GM12875 (cell line): ENCODE data around the gene GEMIN7.
A peak's percentile ranks its signal among the peaks of the same experiment; 100 is the strongest.

ENCODE experiments used
- H3K4me3 ChIP-seq: one replicate; pipeline ENCODE4 v1.5.1; 2011; ENCODE audit warnings: low read depth, low read length, control low read depth
- CTCF ChIP-seq: IDR thresholded peaks from 2 replicates; pipeline ENCODE4 v1.5.1; 2011; ENCODE audit warnings: low read depth, mild to moderate bottlenecking, control low read depth, inconsistent platforms, low read length, moderate library complexity, borderline replicate concordance; ENCODE audit not compliant: insufficient read depth

GEMIN7 gene

GRCh38 chr19:45078390-45079062 lies 534 bp upstream of the GEMIN7 start:
- no peak for TF ChIP-seq CTCF

DNA sequence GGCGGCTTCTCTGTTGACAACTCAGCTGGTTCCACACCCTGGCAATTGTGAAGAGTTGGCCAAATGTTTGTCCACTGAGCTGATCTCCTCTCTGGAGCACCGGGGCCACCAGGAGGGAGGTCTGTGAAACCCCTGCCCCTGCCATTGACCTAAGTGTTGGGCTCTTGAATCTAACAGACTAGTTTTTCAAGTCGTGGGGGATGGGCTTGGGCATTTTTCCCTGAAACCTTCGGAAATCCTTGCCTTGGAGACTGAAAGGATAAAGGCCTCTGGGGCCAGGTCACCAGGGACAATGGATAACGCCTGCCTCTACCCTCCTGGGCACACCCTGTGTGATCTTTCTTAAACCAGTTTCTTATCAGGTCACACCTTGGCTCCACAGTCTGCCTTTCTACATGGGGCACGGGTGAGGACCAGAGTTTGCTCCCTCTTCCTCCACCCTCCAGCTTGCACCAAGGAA lies 881 bp downstream of the GEMIN7 start:
- H3K4me3 ChIP-seq: peak overlapping the region; percentile 81
- no peak for TF ChIP-seq CTCF

More at GRCh38 chr19:45078390-45079062, 534 bp upstream of the GEMIN7 start:
- H3K4me3 ChIP-seq: peak overlapping the region; percentile 81

- TF ChIP-seq CTCF: no peak
- no peak overlapping the region for H3K4me3 ChIP-seq
These were observed 3.1 kb downstream of the GEMIN7 start for GRCh38 chr19:45082170-45082569.

- TF ChIP-seq CTCF: no peak
- no peak overlapping the region for H3K4me3 ChIP-seq
These were observed 7.4 kb downstream of the GEMIN7 start for GRCh38 chr19:45086480-45086879.

DNA sequence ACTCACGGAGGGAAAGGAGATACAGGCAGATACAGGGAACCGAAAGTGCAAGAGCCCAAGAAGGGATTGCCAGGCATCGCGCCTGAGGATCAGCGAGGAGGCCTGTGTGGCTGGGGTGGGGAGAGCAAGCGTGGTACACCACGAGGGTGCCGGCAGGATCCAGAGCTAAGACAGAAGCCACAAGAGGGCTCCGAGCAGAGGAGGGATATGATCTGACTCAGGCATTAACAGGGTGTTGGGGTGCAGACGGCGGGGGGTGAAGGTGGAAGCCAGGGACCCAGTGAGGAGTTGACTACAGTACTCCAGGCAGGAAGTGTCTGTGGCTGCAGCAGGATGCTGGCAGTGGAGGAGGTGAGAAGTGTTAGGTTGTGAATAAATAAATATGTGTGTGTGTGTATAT lies 8.5 kb downstream of the GEMIN7 start:
- H3K4me3 ChIP-seq: no peak overlapping the region
- TF ChIP-seq CTCF: no peak

DNA sequence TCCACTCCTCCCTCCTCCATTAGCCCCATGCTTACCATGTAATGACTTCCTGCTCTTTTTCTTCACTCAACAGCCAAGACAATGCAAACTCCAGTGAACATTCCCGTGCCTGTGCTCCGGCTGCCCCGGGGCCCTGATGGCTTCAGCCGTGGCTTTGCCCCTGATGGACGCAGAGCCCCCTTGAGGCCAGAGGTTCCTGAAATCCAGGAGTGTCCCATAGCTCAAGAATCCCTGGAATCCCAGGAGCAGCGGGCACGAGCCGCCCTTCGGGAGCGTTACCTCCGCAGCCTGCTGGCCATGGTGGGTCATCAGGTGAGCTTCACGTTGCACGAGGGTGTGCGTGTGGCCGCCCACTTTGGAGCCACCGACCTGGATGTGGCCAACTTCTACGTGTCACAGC lies 11.0 kb downstream of the GEMIN7 start:
- no peak for TF ChIP-seq CTCF
- no peak overlapping the region for H3K4me3 ChIP-seq

DNA sequence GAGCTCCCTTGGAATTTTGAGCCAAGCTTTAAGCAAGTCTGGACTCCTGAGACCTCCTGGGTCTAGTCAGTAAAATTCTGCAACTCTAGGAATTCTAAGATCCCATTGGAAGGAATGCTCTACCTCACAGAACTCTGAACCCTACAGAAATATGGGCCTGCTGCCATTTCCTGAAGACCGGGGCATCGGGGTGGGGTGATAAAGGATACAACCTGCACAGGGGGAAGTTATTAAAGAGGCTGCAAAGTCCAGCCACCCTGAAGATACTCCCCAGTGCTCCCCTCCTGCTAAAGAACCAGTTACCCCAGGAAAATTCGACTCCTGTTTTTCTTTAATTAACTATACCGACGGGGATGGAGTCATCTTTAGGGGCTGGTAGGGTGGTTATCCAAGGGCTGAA lies 11.5 kb downstream of the GEMIN7 start:
- no peak overlapping the region for H3K4me3 ChIP-seq

More for the DNA sequence above, 11.5 kb downstream of the GEMIN7 start:
- no peak for TF ChIP-seq CTCF
